ENCODE measurements around the gene RSL24D1.

Gene RSL24D1

GRCh38 chr15:55234104-55234799 is 37.5 kb upstream of the RSL24D1 start:
- H3K36me3 ChIP-seq: no peaks in the 10 kb centered on the region

GRCh38 chr15:55231455-55231854 is 34.7 kb upstream of the RSL24D1 start:
- no peak for DNase-seq
- TF ChIP-seq CTCF (IDR thresholded peaks at IDR 0.05; ENCODE audit: low read depth, low read length): no peak

More at GRCh38 chr15:55234104-55234799, 37.5 kb upstream of the RSL24D1 start:
- no peak for TF ChIP-seq CTCF (IDR thresholded peaks at IDR 0.05; ENCODE audit: low read depth, low read length)
- no peaks in the 10 kb centered on the region for H3K27me3 ChIP-seq
- no peak for DNase-seq
- H3K9me3 ChIP-seq: no peaks in the 10 kb centered on the region
- H3K4me3 ChIP-seq (ENCODE audit: low read depth, low read length): no peak overlapping the region
- no peaks in the 10 kb centered on the region for H3K4me1 ChIP-seq

GRCh38 chr15:55230953-55231352 is 34.2 kb upstream of the RSL24D1 start:
- no peaks in the 10 kb centered on the region for H3K4me1 ChIP-seq
- H3K36me3 ChIP-seq: no peaks in the 10 kb centered on the region
- H3K27me3 ChIP-seq: no peaks in the 10 kb centered on the region
- no peaks in the 10 kb centered on the region for H3K9me3 ChIP-seq
- DNase-seq: no peak
- no peak for TF ChIP-seq CTCF (IDR thresholded peaks at IDR 0.05; ENCODE audit: low read depth, low read length)
- H3K4me3 ChIP-seq (ENCODE audit: low read depth, low read length): no peak overlapping the region

More at GRCh38 chr15:55231455-55231854, 34.7 kb upstream of the RSL24D1 start:
- Histone ChIP-seq H3K27me3 (no peaks in the 10 kb centered on the region), H3K4me3 (ENCODE audit: low read depth, low read length) (no peak overlapping the region), H3K4me1 (no peaks in the 10 kb centered on the region), H3K9me3 (no peaks in the 10 kb centered on the region), H3K36me3 (no peaks in the 10 kb centered on the region)

- Histone ChIP-seq H3K27me3 (no peaks in the 10 kb centered on the region), H3K9me3 (no peaks in the 10 kb centered on the region), H3K4me1 (no peaks in the 10 kb centered on the region), H3K4me3 (ENCODE audit: low read depth, low read length) (no peak overlapping the region), H3K36me3 (no peaks in the 10 kb centered on the region)
- no peak for TF ChIP-seq CTCF (IDR thresholded peaks at IDR 0.05; ENCODE audit: low read depth, low read length)
- no peak for DNase-seq
These were observed 33.4 kb upstream of the RSL24D1 start for GRCh38 chr15:55230051-55230670.

GRCh38 chr15:55226127-55226526 is 29.4 kb upstream of the RSL24D1 start:
- Histone ChIP-seq H3K4me3 (ENCODE audit: low read depth, low read length) (no peak overlapping the region), H3K4me1 (no peaks in the 10 kb centered on the region), H3K36me3 (no peaks in the 10 kb centered on the region), H3K27me3 (no peaks in the 10 kb centered on the region), H3K9me3 (no peaks in the 10 kb centered on the region)
- no peak for TF ChIP-seq CTCF (IDR thresholded peaks at IDR 0.05; ENCODE audit: low read depth, low read length)
- DNase-seq: no peak

- DNase-seq: no peak
- Histone ChIP-seq H3K36me3 (no peaks in the 10 kb centered on the region), H3K4me1 (no peaks in the 10 kb centered on the region), H3K4me3 (ENCODE audit: low read depth, low read length) (no peak overlapping the region), H3K9me3 (no peaks in the 10 kb centered on the region), H3K27me3 (no peaks in the 10 kb centered on the region)
- no peak for TF ChIP-seq CTCF (IDR thresholded peaks at IDR 0.05; ENCODE audit: low read depth, low read length)
These were observed 28.2 kb upstream of the RSL24D1 start for GRCh38 chr15:55224892-55225291.

All from BE2C (cell line).